Transverse colon (tissue), 4 donors: ENCODE measurements around the gene CRABP2.

Source experiments
- CTCF ChIP-seq, 5 experiments: fragments of 200-600 bp in 3 of 5; fragments of 450-650 bp in 2 of 5; sonication (generic) in 3 of 5; IDR thresholded peaks; 1 replicate in 2 of 5; 2 replicates in 3 of 5; pipeline ENCODE4 v1.5.1; 2016 to 2017; ENCODE audit warnings: antibody characterized with exemption in 5 of 5, inconsistent platforms in 3 of 5, mild to moderate bottlenecking in 2 of 5, moderate library complexity in 1 of 5
- POLR2A ChIP-seq: fragments of 450-650 bp; IDR thresholded peaks from one replicate; pipeline ENCODE4 v1.6.1; 2016; ENCODE audit warnings: antibody characterized with exemption, mild to moderate bottlenecking, moderate library complexity
- POLR2AphosphoS5 ChIP-seq, 3 donors: sonication (generic); formaldehyde crosslinking; IDR thresholded peaks; one replicate each; pipeline ENCODE4 v1.6.1; 2016; ENCODE audit warnings: antibody characterized with exemption in 3 of 3

DNA sequence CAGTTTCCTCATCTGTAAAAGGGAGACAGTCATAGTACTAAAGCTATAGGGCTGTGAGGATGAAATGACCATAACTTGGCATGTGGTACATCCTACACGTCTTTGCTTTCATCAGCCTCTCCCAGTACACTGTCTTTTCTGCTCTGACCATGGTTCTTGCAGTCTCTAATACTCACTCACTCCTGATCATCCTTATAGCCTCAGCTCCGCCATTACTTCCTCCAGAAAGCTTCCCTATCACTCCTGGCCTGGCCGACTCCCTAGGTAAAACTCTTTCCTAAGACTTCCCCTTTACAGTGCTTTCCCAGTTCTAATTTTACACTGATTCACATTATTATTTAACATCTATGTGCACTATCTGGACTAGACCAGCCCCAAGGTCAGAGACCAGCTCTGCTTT is 40.5 kb upstream of the CRABP2 start:
- TF ChIP-seq CTCF (IDR thresholded peaks at IDR 0.05) (no peak), POLR2AphosphoS5 (IDR thresholded peaks at IDR 0.05) (no peak), POLR2A (no peak)
